ENCODE measurements around the gene PDE11A. TPM values are rescaled to one million over a fixed set of nuclear protein-coding genes. Genes with fewer than 3 reads are reported as not detected.

Gene PDE11A
- total RNA-seq, 1 donor from 2014 or later, result 2.0 TPM

DNA sequence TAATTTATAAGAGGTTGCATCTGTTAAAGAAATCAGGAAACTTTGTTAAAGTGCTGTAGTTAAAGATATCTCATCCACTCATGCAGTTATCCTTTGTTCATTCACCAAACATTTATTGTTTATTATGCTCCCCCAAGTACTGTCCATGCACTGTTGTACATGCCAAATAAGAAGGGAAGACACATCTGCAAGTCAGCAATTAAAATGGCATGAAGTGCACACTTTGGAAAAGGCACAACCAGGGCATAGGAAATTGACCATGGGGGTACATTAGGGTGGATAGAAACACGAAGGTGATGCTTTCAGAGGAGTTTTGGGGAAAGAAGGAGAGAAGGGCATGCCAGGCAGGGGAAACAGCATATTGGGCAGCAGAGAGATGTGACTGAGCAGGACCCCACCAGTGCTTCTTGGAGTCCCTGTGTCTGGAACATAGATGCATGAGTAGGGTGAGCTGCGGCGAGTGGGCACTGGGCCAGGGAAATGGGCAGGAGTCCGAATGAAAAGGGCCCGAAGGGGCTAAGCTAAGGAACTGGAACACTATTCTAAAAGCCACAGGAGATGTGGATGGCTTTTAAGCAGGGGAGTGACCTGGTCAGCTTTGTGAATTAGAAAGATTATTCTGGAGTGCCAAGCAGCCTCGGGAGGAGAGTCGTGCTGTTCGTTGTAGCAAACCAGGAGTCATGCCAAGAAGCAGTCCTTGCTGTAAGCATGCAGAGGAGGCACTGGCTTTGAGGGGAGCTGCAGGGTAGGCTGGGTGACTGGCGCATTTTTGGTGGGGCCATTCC is 363.7 kb downstream of the PDE11A start:
- Mint-ChIP-seq H3K9me3 (no peaks in the 10 kb centered on the region), H3K27me3 (no peaks in the 10 kb centered on the region), H3K4me1 (ENCODE audit: unreplicated experiment) (peaks cover 7% of the 10 kb centered on the region), H3K36me3 (no peaks in the 10 kb centered on the region), H3K27ac (no peak overlapping the region), H3K4me3 (no peak overlapping the region)
- no peak for DNase-seq (ENCODE audit: extremely low spot score, unreplicated experiment)
- TF ChIP-seq, protein P1, sequence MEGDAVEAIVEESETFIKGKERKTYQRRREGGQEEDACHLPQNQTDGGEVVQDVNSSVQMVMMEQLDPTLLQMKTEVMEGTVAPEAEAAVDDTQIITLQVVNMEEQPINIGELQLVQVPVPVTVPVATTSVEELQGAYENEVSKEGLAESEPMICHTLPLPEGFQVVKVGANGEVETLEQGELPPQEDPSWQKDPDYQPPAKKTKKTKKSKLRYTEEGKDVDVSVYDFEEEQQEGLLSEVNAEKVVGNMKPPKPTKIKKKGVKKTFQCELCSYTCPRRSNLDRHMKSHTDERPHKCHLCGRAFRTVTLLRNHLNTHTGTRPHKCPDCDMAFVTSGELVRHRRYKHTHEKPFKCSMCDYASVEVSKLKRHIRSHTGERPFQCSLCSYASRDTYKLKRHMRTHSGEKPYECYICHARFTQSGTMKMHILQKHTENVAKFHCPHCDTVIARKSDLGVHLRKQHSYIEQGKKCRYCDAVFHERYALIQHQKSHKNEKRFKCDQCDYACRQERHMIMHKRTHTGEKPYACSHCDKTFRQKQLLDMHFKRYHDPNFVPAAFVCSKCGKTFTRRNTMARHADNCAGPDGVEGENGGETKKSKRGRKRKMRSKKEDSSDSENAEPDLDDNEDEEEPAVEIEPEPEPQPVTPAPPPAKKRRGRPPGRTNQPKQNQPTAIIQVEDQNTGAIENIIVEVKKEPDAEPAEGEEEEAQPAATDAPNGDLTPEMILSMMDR (conservative IDR thresholded peaks at IDR 0.05), result no peak

DNA sequence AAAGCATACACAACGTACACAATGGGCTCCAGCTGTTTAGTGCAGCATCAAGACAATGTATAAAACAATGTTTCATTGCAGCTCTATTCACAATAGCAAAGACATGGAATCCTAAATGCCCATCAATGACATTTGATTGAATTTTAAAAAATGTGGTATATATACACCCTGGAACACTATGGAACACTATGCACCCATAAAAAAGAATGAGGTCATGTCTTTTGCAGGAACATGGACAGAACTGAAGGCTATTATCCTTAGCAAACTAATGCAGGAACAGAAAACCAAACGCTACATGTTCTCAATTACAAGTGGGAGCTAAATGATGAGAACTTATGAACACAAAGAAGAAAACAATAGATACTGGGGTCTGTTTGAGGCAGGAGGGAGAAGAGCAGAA is 364.5 kb downstream of the PDE11A start:
- H3K4me1 Mint-ChIP-seq (ENCODE audit: unreplicated experiment), result peaks cover 7% of the 10 kb centered on the region
- TF ChIP-seq, protein P1 (conservative IDR thresholded peaks at IDR 0.05), result no peak
- no peak overlapping the region for H3K27ac Mint-ChIP-seq
- no peak for DNase-seq (ENCODE audit: extremely low spot score, unreplicated experiment)
- H3K27me3 Mint-ChIP-seq, result no peaks in the 10 kb centered on the region
- H3K4me3 Mint-ChIP-seq, result no peak overlapping the region
- H3K9me3 Mint-ChIP-seq, result no peaks in the 10 kb centered on the region
- no peaks in the 10 kb centered on the region for H3K36me3 Mint-ChIP-seq

DNA sequence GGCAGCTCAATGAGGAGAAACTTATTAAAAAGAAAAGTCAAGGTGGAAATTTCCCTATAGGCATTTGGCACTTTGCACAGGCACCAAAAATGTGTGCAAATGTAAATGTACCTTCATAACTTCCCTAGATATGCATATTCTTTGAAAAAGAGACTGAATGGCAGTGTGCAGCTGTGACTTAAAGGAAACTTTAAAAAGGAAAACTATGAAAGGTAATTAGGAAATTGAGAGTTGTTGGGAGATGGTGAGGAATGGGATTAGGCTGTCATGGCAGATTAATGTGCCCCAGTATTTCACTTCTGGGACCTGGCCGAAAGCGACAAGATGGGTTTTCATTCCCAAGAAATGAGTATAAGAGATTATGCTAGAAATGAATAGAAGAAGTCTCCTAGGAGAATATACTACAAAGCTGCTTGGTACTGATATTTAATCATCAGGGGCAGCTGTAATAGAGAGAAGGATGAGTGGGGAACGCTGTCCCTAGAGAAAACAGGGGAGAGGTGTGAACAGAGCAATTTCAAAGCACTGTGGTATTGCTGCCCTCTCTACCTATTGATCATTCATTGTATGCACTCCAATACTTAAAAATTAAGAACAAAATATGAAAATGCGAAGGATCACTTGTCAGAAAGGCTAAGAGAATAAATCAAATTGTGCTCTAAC is 366.9 kb downstream of the PDE11A start:
- Mint-ChIP-seq H3K36me3 (no peaks in the 10 kb centered on the region), H3K4me1 (ENCODE audit: unreplicated experiment) (peaks cover 9% of the 10 kb centered on the region), H3K27ac (no peak overlapping the region), H3K27me3 (no peaks in the 10 kb centered on the region), H3K9me3 (no peaks in the 10 kb centered on the region), H3K4me3 (no peak overlapping the region)
- no peak for DNase-seq (ENCODE audit: extremely low spot score, unreplicated experiment)
- TF ChIP-seq, protein P1 (conservative IDR thresholded peaks at IDR 0.05), result no peak

DNA sequence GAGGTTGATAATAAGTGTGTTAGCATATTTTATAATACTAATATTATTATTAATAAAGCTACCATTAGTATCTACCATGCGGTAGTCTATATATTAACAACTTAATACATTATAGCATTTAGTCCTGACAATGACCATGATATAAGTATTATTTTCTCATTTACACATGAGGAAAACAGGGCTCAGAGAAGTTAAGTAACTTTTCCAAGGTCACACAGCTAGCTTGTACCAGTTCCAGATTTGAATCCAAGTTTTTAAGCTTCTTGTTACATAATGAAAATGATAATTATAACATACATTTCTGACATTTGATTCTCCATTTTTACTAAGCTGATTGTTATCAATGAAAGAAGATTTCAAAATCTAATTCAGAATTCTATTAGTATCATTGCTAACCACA is 369.4 kb downstream of the PDE11A start:
- H3K9me3 Mint-ChIP-seq, result no peaks in the 10 kb centered on the region
- DNase-seq (ENCODE audit: extremely low spot score, unreplicated experiment), result no peak
- H3K4me1 Mint-ChIP-seq (ENCODE audit: unreplicated experiment), result peaks cover 17% of the 10 kb centered on the region
- no peak overlapping the region for H3K27ac Mint-ChIP-seq
- no peaks in the 10 kb centered on the region for H3K36me3 Mint-ChIP-seq
- no peak overlapping the region for H3K4me3 Mint-ChIP-seq
- no peaks in the 10 kb centered on the region for H3K27me3 Mint-ChIP-seq
- TF ChIP-seq, protein P1 (conservative IDR thresholded peaks at IDR 0.05), result no peak

DNA sequence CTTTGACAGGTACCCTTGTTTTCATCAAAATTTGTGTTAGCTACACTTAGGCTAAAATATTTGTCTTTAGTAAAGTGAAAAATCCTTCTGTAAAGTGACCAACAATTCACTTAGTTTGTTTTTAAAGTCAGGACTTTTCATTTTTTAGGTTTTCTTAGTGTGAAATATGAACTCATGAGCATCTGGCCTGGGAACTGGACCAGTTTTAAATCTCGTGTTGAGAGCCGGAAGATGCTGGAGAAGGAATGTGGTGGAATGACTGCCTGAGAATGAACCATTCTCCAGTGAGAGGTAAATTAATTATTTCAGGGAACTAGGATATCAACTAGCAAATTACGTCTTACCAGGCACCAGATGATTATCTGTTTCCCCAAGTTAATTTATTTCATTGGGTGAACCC is 374.3 kb downstream of the PDE11A start:
- Mint-ChIP-seq H3K36me3 (no peaks in the 10 kb centered on the region), H3K9me3 (no peaks in the 10 kb centered on the region), H3K27ac (no peak overlapping the region), H3K27me3 (no peaks in the 10 kb centered on the region), H3K4me3 (no peak overlapping the region), H3K4me1 (ENCODE audit: unreplicated experiment) (peaks cover 20% of the 10 kb centered on the region)
- DNase-seq (ENCODE audit: extremely low spot score, unreplicated experiment), result no peak
- TF ChIP-seq, protein P1 (conservative IDR thresholded peaks at IDR 0.05), result no peak

Measured in type B pancreatic cell (in vitro differentiated cells).